ENCODE data around the gene ZNF580. TPM values are rescaled to one million over a fixed set of nuclear protein-coding genes. Genes with fewer than 3 reads are reported as not detected.

ZNF580 gene
- total RNA-seq, 1 experiment from 2014 or later, result 22.8 TPM

- Histone ChIP-seq H4K91ac (ENCODE audit: insufficient read length, low read depth, low read length) (no peak overlapping the region), H4K5ac (ENCODE audit: insufficient read length, low read depth, low read length) (no peak overlapping the region), H3K4me2 (ENCODE audit: insufficient read depth, insufficient read length, low read length) (no peak overlapping the region), H2BK12ac (ENCODE audit: insufficient read length, low read depth, low read length) (no peak overlapping the region), H2AK5ac (ENCODE audit: insufficient read length, low read length) (no peak overlapping the region), H2BK5ac (ENCODE audit: insufficient read length, low read length) (no peak overlapping the region), H3K79me1 (ENCODE audit: insufficient read depth, low read depth, low read length, poor library complexity, severe bottlenecking) (no peaks in the 10 kb centered on the region), H3K79me2 (ENCODE audit: insufficient read depth, low read length) (peaks cover 50% of the 10 kb centered on the region), H2AFZ (ENCODE audit: low read length) (no peak overlapping the region), H3K4me1 (ENCODE audit: insufficient read depth, low read length) (peaks cover 7% of the 10 kb centered on the region; the same call in 1 of the 2 replicates), H3K9ac (ENCODE audit: extremely low read depth, insufficient read length, low read length) (no peak overlapping the region), H3K27ac (ENCODE audit: insufficient read length, low read depth, low read length) (no peak overlapping the region), H3K23ac (ENCODE audit: insufficient read length, low read depth, low read length) (no peak overlapping the region), H2BK15ac (ENCODE audit: low read depth, low read length) (no peak overlapping the region), H3K4ac (ENCODE audit: low read depth, low read length) (no peak overlapping the region), H2BK20ac (ENCODE audit: low read depth, low read length, poor library complexity, severe bottlenecking) (no peak overlapping the region), H3T11ph (ENCODE audit: low read length) (no peak overlapping the region), H2BK120ac (ENCODE audit: low read depth, low read length, poor library complexity, severe bottlenecking) (no peak overlapping the region), H3K18ac (ENCODE audit: insufficient read length, low read depth, low read length) (no peak overlapping the region), H3K14ac (ENCODE audit: insufficient read depth, low read length) (no peak overlapping the region), H3K27me3 (ENCODE audit: insufficient read depth, low read length) (no peaks in the 10 kb centered on the region), H3K9me3 (ENCODE audit: control insufficient read depth, low read depth, low read length) (no peaks in the 10 kb centered on the region), H4K8ac (replicated peaks; ENCODE audit: insufficient read length, low read depth, low read length) (no peak overlapping the region), H4K20me1 (ENCODE audit: control insufficient read depth, insufficient read depth, insufficient read length) (no peaks in the 10 kb centered on the region), H3K23me2 (ENCODE audit: insufficient read length, low read depth, low read length, poor library complexity, severe bottlenecking) (peaks cover 11% of the 10 kb centered on the region), H3K56ac (ENCODE audit: insufficient read length, low read depth, low read length) (no peak overlapping the region)
- no peak for DNase-seq
- H3K36me3 Mint-ChIP-seq (ENCODE audit: insufficient read depth in 1 of 3, low read depth in 3 of 3), result peaks cover 54 to 84% (median 70%) of the 10 kb centered on the region in 3 experiments
- no CpG with 5 or more reads among the region's 12 CpGs for WGBS (ENCODE audit: extremely low coverage, insufficient read length, low lambda C conversion rate)
- H3K9me3 Mint-ChIP-seq, result no peaks in the 10 kb centered on the region; a peak in 1 of 5 replicates
- TF ChIP-seq, protein P1, sequence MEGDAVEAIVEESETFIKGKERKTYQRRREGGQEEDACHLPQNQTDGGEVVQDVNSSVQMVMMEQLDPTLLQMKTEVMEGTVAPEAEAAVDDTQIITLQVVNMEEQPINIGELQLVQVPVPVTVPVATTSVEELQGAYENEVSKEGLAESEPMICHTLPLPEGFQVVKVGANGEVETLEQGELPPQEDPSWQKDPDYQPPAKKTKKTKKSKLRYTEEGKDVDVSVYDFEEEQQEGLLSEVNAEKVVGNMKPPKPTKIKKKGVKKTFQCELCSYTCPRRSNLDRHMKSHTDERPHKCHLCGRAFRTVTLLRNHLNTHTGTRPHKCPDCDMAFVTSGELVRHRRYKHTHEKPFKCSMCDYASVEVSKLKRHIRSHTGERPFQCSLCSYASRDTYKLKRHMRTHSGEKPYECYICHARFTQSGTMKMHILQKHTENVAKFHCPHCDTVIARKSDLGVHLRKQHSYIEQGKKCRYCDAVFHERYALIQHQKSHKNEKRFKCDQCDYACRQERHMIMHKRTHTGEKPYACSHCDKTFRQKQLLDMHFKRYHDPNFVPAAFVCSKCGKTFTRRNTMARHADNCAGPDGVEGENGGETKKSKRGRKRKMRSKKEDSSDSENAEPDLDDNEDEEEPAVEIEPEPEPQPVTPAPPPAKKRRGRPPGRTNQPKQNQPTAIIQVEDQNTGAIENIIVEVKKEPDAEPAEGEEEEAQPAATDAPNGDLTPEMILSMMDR (conservative IDR thresholded peaks at IDR 0.05), result no peak
- peaks cover 23 to 29% of the 10 kb centered on the region in 2 experiments for H3K4me1 Mint-ChIP-seq
- H3K4me3 Mint-ChIP-seq, result no peak overlapping the region
- peak overlapping the region in 2 of 3 experiments; percentile 68 to 82; a peak in 3 of 7 replicates for H3K27ac Mint-ChIP-seq
- H3K27me3 Mint-ChIP-seq (ENCODE audit: low read depth), result no peaks in the 10 kb centered on the region
These were observed 19.6 kb downstream of the ZNF580 start for GRCh38 chr19:55660404-55660803.
